Gastrocnemius medialis (tissue), 4 donors: ENCODE data around the gene TSACC.

ENCODE experiments used
- POLR2A ChIP-seq, 2 donors: fragments of 450-650 bp; IDR thresholded peaks; one replicate each; pipeline ENCODE4 v1.6.1; 2017; ENCODE audit warnings: antibody characterized with exemption in 2 of 2, mild to moderate bottlenecking in 2 of 2, moderate library complexity in 2 of 2
- TF ChIP-seq, protein P1 (sequence below), 5 experiments: fragments of 450-650 bp in 3 of 5; fragments of 200-600 bp in 2 of 5; sonication (generic) in 2 of 5; IDR thresholded peaks in 4 of 5; conservative IDR thresholded peaks in 1 of 5; 1 replicate in 4 of 5; 2 replicates in 1 of 5; pipeline ENCODE4 v1.5.1; 2016 to 2019; ENCODE audit warnings: antibody characterized with exemption in 5 of 5, mild to moderate bottlenecking in 3 of 5, moderate library complexity in 3 of 5

- TF ChIP-seq, protein P1, sequence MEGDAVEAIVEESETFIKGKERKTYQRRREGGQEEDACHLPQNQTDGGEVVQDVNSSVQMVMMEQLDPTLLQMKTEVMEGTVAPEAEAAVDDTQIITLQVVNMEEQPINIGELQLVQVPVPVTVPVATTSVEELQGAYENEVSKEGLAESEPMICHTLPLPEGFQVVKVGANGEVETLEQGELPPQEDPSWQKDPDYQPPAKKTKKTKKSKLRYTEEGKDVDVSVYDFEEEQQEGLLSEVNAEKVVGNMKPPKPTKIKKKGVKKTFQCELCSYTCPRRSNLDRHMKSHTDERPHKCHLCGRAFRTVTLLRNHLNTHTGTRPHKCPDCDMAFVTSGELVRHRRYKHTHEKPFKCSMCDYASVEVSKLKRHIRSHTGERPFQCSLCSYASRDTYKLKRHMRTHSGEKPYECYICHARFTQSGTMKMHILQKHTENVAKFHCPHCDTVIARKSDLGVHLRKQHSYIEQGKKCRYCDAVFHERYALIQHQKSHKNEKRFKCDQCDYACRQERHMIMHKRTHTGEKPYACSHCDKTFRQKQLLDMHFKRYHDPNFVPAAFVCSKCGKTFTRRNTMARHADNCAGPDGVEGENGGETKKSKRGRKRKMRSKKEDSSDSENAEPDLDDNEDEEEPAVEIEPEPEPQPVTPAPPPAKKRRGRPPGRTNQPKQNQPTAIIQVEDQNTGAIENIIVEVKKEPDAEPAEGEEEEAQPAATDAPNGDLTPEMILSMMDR (IDR thresholded peaks at IDR 0.05 in 4 of 5, conservative IDR thresholded peaks at IDR 0.05 in 1 of 5), result no peak
- no peak for TF ChIP-seq POLR2A (IDR thresholded peaks at IDR 0.05)
These were observed 8.3 kb downstream of the TSACC start for GRCh38 chr1:156346636-156347035.
